ENCODE measurements around the gene TENM4. TPM values are rescaled to one million over a fixed set of nuclear protein-coding genes. Genes with fewer than 3 reads are reported as not detected.

The TENM4 gene
- total RNA-seq, 2 experiments from 2014 or later, result not detected

DNA sequence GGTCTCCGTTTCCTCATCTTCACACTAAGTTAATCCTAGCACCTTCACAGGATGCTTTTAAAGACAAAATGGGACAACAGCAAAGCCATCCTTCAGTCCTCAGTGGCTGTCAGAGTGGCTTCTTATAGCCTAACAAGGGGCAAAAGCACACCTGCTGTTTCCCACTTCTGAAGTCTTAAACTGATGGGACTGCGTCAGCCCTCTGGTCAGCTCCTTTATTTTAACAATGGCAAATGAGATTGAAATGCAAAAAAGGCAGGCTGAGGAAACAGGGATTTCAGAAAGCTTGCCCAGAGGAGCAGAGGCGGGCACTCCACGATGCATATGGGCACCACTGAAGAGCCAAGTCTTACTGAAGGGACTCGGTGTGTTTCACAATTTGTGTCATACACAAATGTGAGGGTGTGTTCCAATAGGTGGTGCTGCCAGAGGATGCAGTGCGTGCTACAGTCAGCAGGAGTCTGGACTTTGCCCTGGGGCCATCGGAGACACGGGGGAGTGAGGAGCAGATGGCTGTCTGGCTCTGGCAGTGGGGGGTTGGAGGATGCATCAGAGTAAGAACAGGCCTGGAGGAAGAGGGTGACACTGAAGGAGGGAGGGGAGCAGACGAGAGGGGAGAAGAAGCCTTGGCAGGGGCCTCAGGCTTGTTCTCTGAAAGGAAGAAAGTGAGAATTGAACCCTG lies 47.3 kb downstream of the TENM4 start:
- Histone ChIP-seq H3K9me3 (ENCODE audit: low read length) (no peaks in the 10 kb centered on the region), H3K4me3 (ENCODE audit: low read depth, low read length, poor library complexity, severe bottlenecking) (no peak overlapping the region), H3K4me2 (ENCODE audit: low read length) (no peak overlapping the region), H3K79me2 (ENCODE audit: insufficient read depth, low read depth, low read length) (no peaks in the 10 kb centered on the region), H3K4me1 (ENCODE audit: insufficient read depth, low read length, poor library complexity, severe bottlenecking) (no peaks in the 10 kb centered on the region), H3K27ac (ENCODE audit: low read depth, low read length, poor library complexity, severe bottlenecking) (no peak overlapping the region), H3K36me3 (ENCODE audit: insufficient read depth, low read length) (no peaks in the 10 kb centered on the region), H3K9me2 (ENCODE audit: insufficient read depth, low read length) (no peaks in the 10 kb centered on the region), H4K20me1 (ENCODE audit: insufficient read depth, low read length) (no peaks in the 10 kb centered on the region), H2AFZ (ENCODE audit: low read length) (no peak overlapping the region)
- no peak for TF ChIP-seq EZH2phosphoT487 (IDR thresholded peaks at IDR 0.05; ENCODE audit: borderline replicate concordance, low read depth, low read length)
- TF ChIP-seq, protein P1, sequence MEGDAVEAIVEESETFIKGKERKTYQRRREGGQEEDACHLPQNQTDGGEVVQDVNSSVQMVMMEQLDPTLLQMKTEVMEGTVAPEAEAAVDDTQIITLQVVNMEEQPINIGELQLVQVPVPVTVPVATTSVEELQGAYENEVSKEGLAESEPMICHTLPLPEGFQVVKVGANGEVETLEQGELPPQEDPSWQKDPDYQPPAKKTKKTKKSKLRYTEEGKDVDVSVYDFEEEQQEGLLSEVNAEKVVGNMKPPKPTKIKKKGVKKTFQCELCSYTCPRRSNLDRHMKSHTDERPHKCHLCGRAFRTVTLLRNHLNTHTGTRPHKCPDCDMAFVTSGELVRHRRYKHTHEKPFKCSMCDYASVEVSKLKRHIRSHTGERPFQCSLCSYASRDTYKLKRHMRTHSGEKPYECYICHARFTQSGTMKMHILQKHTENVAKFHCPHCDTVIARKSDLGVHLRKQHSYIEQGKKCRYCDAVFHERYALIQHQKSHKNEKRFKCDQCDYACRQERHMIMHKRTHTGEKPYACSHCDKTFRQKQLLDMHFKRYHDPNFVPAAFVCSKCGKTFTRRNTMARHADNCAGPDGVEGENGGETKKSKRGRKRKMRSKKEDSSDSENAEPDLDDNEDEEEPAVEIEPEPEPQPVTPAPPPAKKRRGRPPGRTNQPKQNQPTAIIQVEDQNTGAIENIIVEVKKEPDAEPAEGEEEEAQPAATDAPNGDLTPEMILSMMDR (conservative IDR thresholded peaks at IDR 0.05; ENCODE audit: low read length), result no peak
- intact Hi-C loops (cut with micrococcal nuclease; ENCODE audit: unreplicated experiment), result no loop called here
- DNase-seq (ENCODE audit: low spot score), result no peak
- ChIA-PET CTCF (ENCODE audit: unreplicated experiment) (no interaction called here), POLR2A (no interaction called here)
- BruUV-seq (replicated peaks), result no TSS peak

GRCh38 chr11:79392161-79392560 lies 48.7 kb downstream of the TENM4 start:
- DNase-seq (ENCODE audit: low spot score), result no peak
- ChIA-PET POLR2A (no interaction called here), CTCF (ENCODE audit: unreplicated experiment) (no interaction called here)
- Histone ChIP-seq H4K20me1 (ENCODE audit: insufficient read depth, low read length) (no peaks in the 10 kb centered on the region), H3K4me3 (ENCODE audit: low read depth, low read length, poor library complexity, severe bottlenecking) (no peak overlapping the region), H3K9me2 (ENCODE audit: insufficient read depth, low read length) (no peaks in the 10 kb centered on the region), H3K9me3 (ENCODE audit: low read length) (no peaks in the 10 kb centered on the region), H3K36me3 (ENCODE audit: insufficient read depth, low read length) (no peaks in the 10 kb centered on the region), H2AFZ (ENCODE audit: low read length) (no peak overlapping the region), H3K4me2 (ENCODE audit: low read length) (no peak overlapping the region), H3K79me2 (ENCODE audit: insufficient read depth, low read depth, low read length) (no peaks in the 10 kb centered on the region), H3K4me1 (ENCODE audit: insufficient read depth, low read length, poor library complexity, severe bottlenecking) (peaks cover 7% of the 10 kb centered on the region), H3K27ac (ENCODE audit: low read depth, low read length, poor library complexity, severe bottlenecking) (no peak overlapping the region)
- no peak for TF ChIP-seq EZH2phosphoT487 (IDR thresholded peaks at IDR 0.05; ENCODE audit: borderline replicate concordance, low read depth, low read length)
- TF ChIP-seq, protein P1 (conservative IDR thresholded peaks at IDR 0.05; ENCODE audit: low read length), result no peak
- BruUV-seq (replicated peaks), result no TSS peak
- intact Hi-C loops (cut with micrococcal nuclease; ENCODE audit: unreplicated experiment), result no loop called here

- intact Hi-C loops (cut with micrococcal nuclease; ENCODE audit: unreplicated experiment), result no loop called here
- H2AFZ ChIP-seq (ENCODE audit: low read length), result no peak overlapping the region
- no peaks in the 10 kb centered on the region for H3K79me2 ChIP-seq (ENCODE audit: insufficient read depth, low read depth, low read length)
- H3K4me1 ChIP-seq (ENCODE audit: insufficient read depth, low read length, poor library complexity, severe bottlenecking), result peaks cover 7% of the 10 kb centered on the region
- POLR2A ChIA-PET, result no interaction called here
- no peaks in the 10 kb centered on the region for H3K9me2 ChIP-seq (ENCODE audit: insufficient read depth, low read length)
- no peak for DNase-seq (ENCODE audit: low spot score)
- H4K20me1 ChIP-seq (ENCODE audit: insufficient read depth, low read length), result no peaks in the 10 kb centered on the region
- H3K4me3 ChIP-seq (ENCODE audit: low read depth, low read length, poor library complexity, severe bottlenecking), result no peak overlapping the region
- no TSS peak for BruUV-seq (replicated peaks)
- no peaks in the 10 kb centered on the region for H3K9me3 ChIP-seq (ENCODE audit: low read length)
- TF ChIP-seq, protein P1 (conservative IDR thresholded peaks at IDR 0.05; ENCODE audit: low read length), result no peak
- TF ChIP-seq EZH2phosphoT487 (IDR thresholded peaks at IDR 0.05; ENCODE audit: borderline replicate concordance, low read depth, low read length), result no peak
- H3K36me3 ChIP-seq (ENCODE audit: insufficient read depth, low read length), result no peaks in the 10 kb centered on the region
- H3K27ac ChIP-seq (ENCODE audit: low read depth, low read length, poor library complexity, severe bottlenecking), result no peak overlapping the region
- H3K4me2 ChIP-seq (ENCODE audit: low read length), result no peak overlapping the region
- CTCF ChIA-PET (ENCODE audit: unreplicated experiment), result no interaction called here
These were observed 49.9 kb downstream of the TENM4 start for GRCh38 chr11:79390923-79391322.
